Osteocyte (in vitro differentiated cells): Measurements from ENCODE around the gene LDLR. TPM values are rescaled to one million over a fixed set of nuclear protein-coding genes. Genes with fewer than 3 reads are reported as not detected.

Experiments
- DNase-seq: peaks from one replicate; pipeline ENCODE4 v3.0.0; 2021; ENCODE audit warnings: mixed read lengths; ENCODE audit not compliant: unreplicated experiment; ENCODE audit errors: extremely low spot score
- H3K27ac Mint-ChIP-seq: one replicate; pipeline ENCODE4 v1.8.0; 2021; ENCODE audit warnings: mild to moderate bottlenecking, mixed read lengths; ENCODE audit not compliant: unreplicated experiment
- H3K27me3 Mint-ChIP-seq: one replicate; pipeline ENCODE4 v1.8.0; 2021; ENCODE audit warnings: mixed read lengths; ENCODE audit not compliant: unreplicated experiment
- H3K36me3 Mint-ChIP-seq: one replicate; pipeline ENCODE4 v1.8.0; 2021; ENCODE audit warnings: mixed read lengths; ENCODE audit not compliant: unreplicated experiment
- H3K4me1 Mint-ChIP-seq: one replicate; pipeline ENCODE4 v1.8.0; 2021; ENCODE audit warnings: mixed read lengths; ENCODE audit not compliant: unreplicated experiment
- H3K4me3 Mint-ChIP-seq: one replicate; pipeline ENCODE4 v1.8.0; 2021; ENCODE audit warnings: mild to moderate bottlenecking, moderate library complexity, mixed read lengths; ENCODE audit not compliant: unreplicated experiment
- H3K9me3 Mint-ChIP-seq: one replicate; pipeline ENCODE4 v1.8.0; 2021; ENCODE audit warnings: mixed read lengths; ENCODE audit not compliant: unreplicated experiment
- CTCF ChIP-seq: fragments of 200-600 bp; sonication (generic); IDR thresholded peaks from 2 replicates; pipeline ENCODE4 v1.5.0; 2021; ENCODE audit warnings: antibody characterized with exemption, mild to moderate bottlenecking, moderate library complexity
- total RNA-seq: library from RNA; stranded (reverse); gene quantifications from 2 replicates; pipeline ENCODE4 v1.2.1, GENCODE V29; 2021

Gene LDLR
- total RNA-seq, 1 donor from 2014 or later: 96.9 TPM

- DNase-seq: no peak
- H3K4me3 Mint-ChIP-seq: no peak overlapping the region
- H3K27me3 Mint-ChIP-seq: no peaks in the 10 kb centered on the region
- H3K36me3 Mint-ChIP-seq: peaks cover 31% of the 10 kb centered on the region
- peaks cover 8% of the 10 kb centered on the region for H3K4me1 Mint-ChIP-seq
- H3K27ac Mint-ChIP-seq: peak overlapping the region; percentile 86
- no peaks in the 10 kb centered on the region for H3K9me3 Mint-ChIP-seq
- TF ChIP-seq CTCF: no peak
Observed at GRCh38 chr19:11064831-11065303, 24.4 kb upstream of the LDLR start.

GRCh38 chr19:11066326-11066725 lies 22.9 kb upstream of the LDLR start:
- Mint-ChIP-seq H3K4me3 (no peak overlapping the region), H3K27ac (peak overlapping the region; percentile 23), H3K36me3 (peaks cover 29% of the 10 kb centered on the region), H3K4me1 (peaks cover 8% of the 10 kb centered on the region), H3K9me3 (no peaks in the 10 kb centered on the region), H3K27me3 (no peaks in the 10 kb centered on the region)
- no peak for TF ChIP-seq CTCF
- DNase-seq: no peak

- no peak for TF ChIP-seq CTCF
- Mint-ChIP-seq H3K36me3 (peaks cover 20% of the 10 kb centered on the region), H3K9me3 (no peaks in the 10 kb centered on the region), H3K4me3 (no peak overlapping the region), H3K4me1 (peaks cover 8% of the 10 kb centered on the region), H3K27me3 (no peaks in the 10 kb centered on the region), H3K27ac (peak overlapping the region; percentile 23)
- DNase-seq: no peak
Observed at GRCh38 chr19:11067356-11068113, 21.7 kb upstream of the LDLR start.

GRCh38 chr19:11069561-11069960 lies 19.7 kb upstream of the LDLR start:
- no peak overlapping the region for H3K4me3 Mint-ChIP-seq
- no peaks in the 10 kb centered on the region for H3K9me3 Mint-ChIP-seq
- no peak for TF ChIP-seq CTCF
- H3K36me3 Mint-ChIP-seq: peaks cover 18% of the 10 kb centered on the region
- no peak overlapping the region for H3K27ac Mint-ChIP-seq
- no peaks in the 10 kb centered on the region for H3K27me3 Mint-ChIP-seq
- no peak for DNase-seq
- peaks cover 8% of the 10 kb centered on the region for H3K4me1 Mint-ChIP-seq

GRCh38 chr19:11070123-11070522 lies 19.1 kb upstream of the LDLR start:
- peaks cover 3% of the 10 kb centered on the region for H3K4me1 Mint-ChIP-seq
- H3K27me3 Mint-ChIP-seq: no peaks in the 10 kb centered on the region
- peaks cover 12% of the 10 kb centered on the region for H3K36me3 Mint-ChIP-seq
- no peaks in the 10 kb centered on the region for H3K9me3 Mint-ChIP-seq
- no peak overlapping the region for H3K27ac Mint-ChIP-seq
- DNase-seq: no peak
- H3K4me3 Mint-ChIP-seq: no peak overlapping the region
- TF ChIP-seq CTCF: no peak
